Activated CD4-positive, alpha-beta memory T cell treated with anti-CD3 and anti-CD28 coated beads, Interleukin-2, amount 10 ng/mL, durations not matched to agents 7 days and 5 days (primary cell): Measurements from ENCODE around the gene FNDC5. TPM values are rescaled to one million over a fixed set of nuclear protein-coding genes. Genes with fewer than 3 reads are reported as not detected.
"Not testable (repeated sequence)": the region's sequence is repeated elsewhere in the genome, so short reads cannot be mapped to it uniquely, and the experiment has no call there.

ENCODE experiments used
- CTCF ChIA-PET: fragments of 350-600 bp; sonication (Branson Sonifier 250); formaldehyde crosslinking; loops from one replicate; lab custom pipeline; 2021; ENCODE audit warnings: antibody characterized with exemption, inconsistent platforms; lab: Charles Lee
- POLR2A ChIA-PET: fragments of 350-600 bp; sonication (Branson Sonifier 250); formaldehyde crosslinking; loops from one replicate; lab custom pipeline; 2021; ENCODE audit warnings: antibody characterized with exemption; lab: Charles Lee
- DNase-seq: peaks from one replicate; pipeline ENCODE4 v3.0.0-alpha.2; 2020
- H3K27ac Mint-ChIP-seq: one replicate; pipeline ENCODE4 v1.8.0; 2021; ENCODE audit warnings: mild to moderate bottlenecking, mixed read lengths
- H3K27me3 Mint-ChIP-seq: one replicate; pipeline ENCODE4 v1.8.0; 2021; ENCODE audit warnings: mixed read lengths
- H3K36me3 Mint-ChIP-seq: one replicate; pipeline ENCODE4 v1.8.0; 2021; ENCODE audit warnings: low read depth, mixed read lengths
- H3K4me1 Mint-ChIP-seq: one replicate; pipeline ENCODE4 v1.8.0; 2021; ENCODE audit warnings: mixed read lengths
- H3K4me3 Mint-ChIP-seq: one replicate; pipeline ENCODE4 v1.8.0; 2021; ENCODE audit warnings: mild to moderate bottlenecking, mixed read lengths
- H3K9me3 Mint-ChIP-seq: one replicate; pipeline ENCODE4 v1.8.0; 2021; ENCODE audit warnings: mixed read lengths
- total RNA-seq, 2 experiments: library from RNA; stranded (reverse); gene quantifications; one replicate each; pipeline ENCODE4 v1.2.3, GENCODE V29; 2021

Gene FNDC5
- not detected for total RNA-seq

DNA sequence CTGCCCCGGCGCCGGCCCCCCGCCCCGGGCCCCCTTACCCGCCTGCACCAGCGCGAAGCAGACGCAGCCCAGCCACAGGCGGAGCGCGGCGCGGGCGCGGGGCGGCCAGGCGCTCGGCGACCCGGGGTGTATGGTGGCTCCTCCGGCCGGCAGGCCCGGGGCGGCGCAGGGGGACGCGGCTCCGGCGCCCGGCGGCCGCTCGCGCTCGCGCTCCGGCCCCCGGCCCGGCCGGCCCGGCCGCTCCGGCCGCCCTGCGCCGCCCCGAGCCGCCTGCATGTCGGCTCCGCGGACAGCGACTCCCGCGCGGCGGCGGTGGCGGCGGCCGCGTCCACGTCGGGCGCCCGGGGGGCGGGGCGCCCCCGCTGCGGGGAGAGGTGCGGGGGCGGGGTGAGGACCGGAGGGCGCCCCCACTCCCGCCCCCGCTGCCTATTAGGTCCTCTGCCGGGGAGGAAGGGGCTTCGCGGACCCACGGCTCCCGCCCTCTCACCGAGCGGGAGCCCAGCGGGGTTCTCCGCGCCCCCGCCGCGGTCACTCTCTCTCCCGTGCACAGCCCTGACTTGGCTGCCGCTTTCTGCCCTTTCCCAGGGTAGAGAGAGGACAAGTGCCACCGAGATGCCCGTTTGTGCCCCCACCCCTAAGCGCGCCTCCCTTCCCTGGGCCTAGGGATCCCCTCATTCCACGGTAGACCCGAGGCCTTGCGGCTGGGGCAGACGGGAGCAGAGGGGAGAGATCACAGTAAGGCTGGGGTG, at the start of gene FNDC5:
Gene FNDC5, minus strand, starts transcription at position 298 of the 749 bp plus-strand sequence.
- H3K27me3 Mint-ChIP-seq, result peaks cover 48% of the 10 kb centered on the region
- peaks cover 18% of the 10 kb centered on the region for H3K4me1 Mint-ChIP-seq
- ChIA-PET CTCF (interaction anchor here (0.6 to 2.7 kb wide), 8 partner anchors 11 to 521 kb away, joined by 3 to 32 read pairs (median 4); no protein-coding TSS in a partner anchor), POLR2A (no interaction called here)
- H3K36me3 Mint-ChIP-seq, result no peaks in the 10 kb centered on the region
- DNase-seq, result no peak
- H3K9me3 Mint-ChIP-seq, result no peaks in the 10 kb centered on the region
- H3K4me3 Mint-ChIP-seq, result no peak within 1 kb of the TSS
- no peak within 1 kb of the TSS for H3K27ac Mint-ChIP-seq

DNA sequence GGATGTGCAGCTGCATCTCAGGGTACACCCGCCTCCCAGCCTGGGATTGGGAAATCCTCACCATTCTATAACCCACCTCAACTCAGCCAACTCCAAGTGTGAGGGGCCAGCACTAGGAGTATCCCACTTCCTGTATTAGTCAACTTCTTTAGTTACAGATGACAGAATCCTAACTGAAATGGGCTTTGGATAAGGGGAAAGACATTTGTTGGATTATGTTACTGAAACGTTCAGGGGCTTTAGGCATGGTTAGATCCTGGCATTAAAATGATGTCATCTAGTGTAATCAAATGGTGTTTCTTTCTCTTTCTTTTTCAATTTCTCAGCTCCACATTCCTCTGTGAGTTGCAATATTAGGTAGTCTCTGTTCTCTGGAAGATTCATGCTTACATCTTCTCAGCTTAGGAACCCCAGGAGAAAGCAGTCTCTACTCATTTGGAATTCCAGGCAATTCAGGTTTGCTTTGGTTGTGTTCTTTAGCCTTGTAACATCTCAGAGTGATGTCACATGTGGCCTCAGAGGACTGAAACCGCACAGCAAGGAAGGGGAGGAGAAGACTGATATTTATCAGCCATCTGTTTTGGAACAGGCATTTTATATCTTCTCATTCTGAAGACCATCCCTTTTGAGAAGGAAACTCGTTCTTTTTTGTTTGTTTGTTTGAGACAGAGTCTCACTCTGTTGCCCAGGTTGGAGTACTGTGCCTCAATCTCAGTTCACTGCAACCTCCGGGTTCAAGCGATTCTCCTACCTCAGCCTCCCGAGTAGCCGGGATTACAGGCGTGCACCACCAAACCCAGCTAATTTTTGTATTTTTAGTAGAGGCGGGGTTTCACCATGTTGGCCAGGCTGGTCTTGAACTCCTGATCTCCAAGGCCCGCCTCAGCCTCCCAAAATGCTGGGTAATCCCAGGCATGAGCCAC, 49.4 kb upstream of the FNDC5 start:
- Mint-ChIP-seq H3K27me3 (peaks cover 48% of the 10 kb centered on the region), H3K4me1 (peaks cover 28% of the 10 kb centered on the region), H3K36me3 (no peaks in the 10 kb centered on the region), H3K9me3 (no peaks in the 10 kb centered on the region), H3K27ac (no peak overlapping the region), H3K4me3 (no peak overlapping the region)
- no peak for DNase-seq
- CTCF ChIA-PET, result interaction anchor here (1.9 kb wide), 1 partner anchor 27 kb away, joined by 6 read pairs; no protein-coding TSS in a partner anchor
- POLR2A ChIA-PET, result interaction anchor here (1.0 kb wide), 1 partner anchor 111 kb away, joined by 3 read pairs; no protein-coding TSS in a partner anchor

GRCh38 chr1:32918179-32918578, 47.5 kb upstream of the FNDC5 start:
- Mint-ChIP-seq H3K27ac (no peak overlapping the region), H3K27me3 (peaks cover 41% of the 10 kb centered on the region), H3K36me3 (no peaks in the 10 kb centered on the region), H3K9me3 (no peaks in the 10 kb centered on the region), H3K4me3 (no peak overlapping the region), H3K4me1 (peaks cover 22% of the 10 kb centered on the region)
- POLR2A ChIA-PET, result no interaction called here
- DNase-seq, result no peak
- CTCF ChIA-PET, result interaction anchor here (1.7 kb wide), 1 partner anchor 26 kb away, joined by 3 read pairs; no protein-coding TSS in a partner anchor

GRCh38 chr1:32917521-32917920, 46.8 kb upstream of the FNDC5 start:
- POLR2A ChIA-PET, result no interaction called here
- no peak overlapping the region for H3K27ac Mint-ChIP-seq
- CTCF ChIA-PET, result interaction anchor here (1.7 kb wide), 1 partner anchor 25 kb away, joined by 3 read pairs; no protein-coding TSS in a partner anchor
- H3K27me3 Mint-ChIP-seq, result peaks cover 37% of the 10 kb centered on the region
- no peaks in the 10 kb centered on the region for H3K36me3 Mint-ChIP-seq
- no peaks in the 10 kb centered on the region for H3K9me3 Mint-ChIP-seq
- peaks cover 22% of the 10 kb centered on the region for H3K4me1 Mint-ChIP-seq
- H3K4me3 Mint-ChIP-seq, result no peak overlapping the region
- peak; percentile 54 for DNase-seq

DNA sequence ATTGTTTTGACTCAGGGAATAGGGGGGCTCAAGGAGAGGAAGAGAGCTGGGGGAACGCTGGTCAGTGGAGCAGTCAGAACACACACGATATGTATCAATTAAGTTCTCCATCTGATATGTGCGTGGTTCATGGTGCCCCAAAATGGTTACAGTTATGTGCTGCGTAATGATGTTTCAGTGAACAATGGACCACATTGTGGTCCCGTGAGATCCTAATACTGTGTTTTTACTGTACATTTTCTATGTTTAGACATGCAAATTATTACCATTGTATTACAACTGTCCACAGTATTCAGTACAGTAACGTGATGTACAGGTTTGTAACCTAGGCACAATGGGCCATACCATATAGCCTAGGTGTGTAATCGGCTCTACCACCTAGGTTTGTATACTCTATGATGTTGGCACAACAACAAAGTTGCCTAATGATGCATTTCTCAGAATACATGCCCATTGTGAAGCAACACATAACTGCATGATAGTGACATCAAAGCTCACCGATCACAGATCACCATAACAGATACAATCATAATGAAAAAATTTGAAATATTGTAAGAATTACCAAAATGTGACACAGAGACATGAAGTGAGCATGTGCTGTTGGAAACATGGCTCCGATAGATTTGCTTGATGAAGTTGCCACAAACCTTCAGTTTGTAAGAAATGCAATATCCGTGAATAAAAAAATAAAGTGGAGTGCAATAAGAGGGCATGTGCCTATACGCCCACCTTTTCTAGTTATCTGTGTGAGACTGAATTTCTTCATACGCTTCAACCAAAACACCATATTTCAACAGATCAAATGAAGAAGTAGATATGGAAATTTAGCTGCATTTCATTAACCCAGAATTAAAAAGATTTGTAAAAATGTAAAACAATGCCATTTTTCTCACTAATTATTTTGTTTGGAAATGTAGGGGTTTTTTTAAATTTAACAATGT, 45.3 kb upstream of the FNDC5 start:
- no peak overlapping the region for H3K4me3 Mint-ChIP-seq
- CTCF ChIA-PET, result no interaction called here
- DNase-seq, result no peak
- no peaks in the 10 kb centered on the region for H3K9me3 Mint-ChIP-seq
- POLR2A ChIA-PET, result no interaction called here
- H3K27me3 Mint-ChIP-seq, result peaks cover 30% of the 10 kb centered on the region
- H3K4me1 Mint-ChIP-seq, result peaks cover 22% of the 10 kb centered on the region
- no peak overlapping the region for H3K27ac Mint-ChIP-seq
- no peaks in the 10 kb centered on the region for H3K36me3 Mint-ChIP-seq

DNA sequence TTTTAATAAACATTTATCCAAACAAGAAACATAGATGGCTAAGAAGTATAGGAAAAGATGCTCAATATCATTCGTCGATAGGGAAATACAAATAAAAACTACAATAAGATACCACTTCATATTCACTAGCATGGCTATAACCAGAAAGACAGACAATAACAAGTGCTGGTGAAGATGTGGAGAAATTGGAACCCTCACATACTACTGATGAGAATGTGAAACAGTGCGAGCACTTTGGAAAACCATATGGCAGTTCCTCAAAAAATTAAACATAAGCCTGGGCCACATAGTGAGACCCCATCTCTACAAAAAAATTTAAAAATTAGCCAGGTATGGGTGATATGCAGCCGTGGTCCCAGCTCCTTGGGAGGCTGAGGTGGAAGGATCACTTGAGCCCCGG, 39.6 kb upstream of the FNDC5 start:
- CTCF ChIA-PET, result interaction anchor here (0.9 kb wide), 1 partner anchor 18 kb away, joined by 3 read pairs; no protein-coding TSS in a partner anchor
- H3K4me3 Mint-ChIP-seq, result no peak overlapping the region
- H3K27ac Mint-ChIP-seq, result no peak overlapping the region
- POLR2A ChIA-PET, result no interaction called here
- no peaks in the 10 kb centered on the region for H3K4me1 Mint-ChIP-seq
- DNase-seq, result no peak
- peaks cover 25% of the 10 kb centered on the region for H3K27me3 Mint-ChIP-seq
- H3K9me3 Mint-ChIP-seq, result no peaks in the 10 kb centered on the region
- no peaks in the 10 kb centered on the region for H3K36me3 Mint-ChIP-seq

DNA sequence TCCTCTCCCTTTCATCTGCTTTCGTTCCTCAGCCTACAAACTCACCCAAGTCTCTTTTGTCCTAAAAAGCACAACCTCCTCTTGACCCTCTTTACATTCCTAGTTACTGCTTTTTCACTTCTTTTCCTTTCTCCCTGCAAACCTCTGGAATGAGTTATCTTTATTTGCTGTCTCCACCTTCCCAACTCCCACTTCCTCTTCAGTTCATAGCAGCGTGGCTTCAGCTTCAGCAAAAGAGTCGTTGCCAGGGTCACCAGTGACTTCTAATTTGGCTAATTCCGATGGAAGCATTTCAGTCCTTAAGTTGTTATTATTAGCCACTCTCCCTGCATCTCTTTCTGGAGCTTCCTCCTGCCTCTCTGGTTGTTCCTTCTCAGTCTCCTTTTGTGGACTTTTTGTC, 36.7 kb upstream of the FNDC5 start:
- no peaks in the 10 kb centered on the region for H3K36me3 Mint-ChIP-seq
- no peak overlapping the region for H3K27ac Mint-ChIP-seq
- no peaks in the 10 kb centered on the region for H3K4me1 Mint-ChIP-seq
- ChIA-PET CTCF (interaction anchor here (1.1 to 1.8 kb wide), 3 partner anchors 14 to 43 kb away, joined by 3 to 5 read pairs (median 5); no protein-coding TSS in a partner anchor), POLR2A (no interaction called here)
- no peaks in the 10 kb centered on the region for H3K9me3 Mint-ChIP-seq
- peaks cover 32% of the 10 kb centered on the region for H3K27me3 Mint-ChIP-seq
- no peak overlapping the region for H3K4me3 Mint-ChIP-seq
- DNase-seq, result no peak

DNA sequence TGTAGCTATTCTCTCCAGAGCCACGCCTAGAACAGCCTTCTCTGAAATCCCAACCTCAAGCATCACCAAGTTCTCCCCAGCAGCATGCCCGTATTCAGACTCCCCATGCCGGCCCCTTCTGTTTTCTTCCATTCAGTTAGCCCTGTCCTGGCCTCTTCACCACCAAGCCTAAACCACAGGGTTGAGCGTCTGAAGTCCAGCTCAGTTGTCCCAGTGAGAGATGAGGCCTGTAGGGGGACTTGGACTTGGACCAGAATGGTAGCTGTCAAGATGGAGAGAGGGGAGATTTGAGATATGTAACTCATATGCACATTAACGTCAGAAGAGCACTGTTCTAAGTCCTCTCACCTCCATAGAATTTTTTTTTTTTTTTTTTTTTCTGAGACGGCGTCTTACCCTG, 35.9 kb upstream of the FNDC5 start:
- Mint-ChIP-seq H3K9me3 (no peaks in the 10 kb centered on the region), H3K27ac (no peak overlapping the region), H3K4me3 (no peak overlapping the region), H3K4me1 (peaks cover 4% of the 10 kb centered on the region), H3K27me3 (peaks cover 39% of the 10 kb centered on the region), H3K36me3 (no peaks in the 10 kb centered on the region)
- no peak for DNase-seq
- ChIA-PET CTCF (interaction anchor here (1.1 to 1.3 kb wide), 2 partner anchors 13 to 43 kb away, joined by 3 to 5 read pairs; no protein-coding TSS in a partner anchor), POLR2A (no interaction called here)

- CTCF ChIA-PET, result not testable (repeated sequence)
These were observed 34.9 kb upstream of the FNDC5 start for GRCh38 chr1:32905588-32905987.

DNA sequence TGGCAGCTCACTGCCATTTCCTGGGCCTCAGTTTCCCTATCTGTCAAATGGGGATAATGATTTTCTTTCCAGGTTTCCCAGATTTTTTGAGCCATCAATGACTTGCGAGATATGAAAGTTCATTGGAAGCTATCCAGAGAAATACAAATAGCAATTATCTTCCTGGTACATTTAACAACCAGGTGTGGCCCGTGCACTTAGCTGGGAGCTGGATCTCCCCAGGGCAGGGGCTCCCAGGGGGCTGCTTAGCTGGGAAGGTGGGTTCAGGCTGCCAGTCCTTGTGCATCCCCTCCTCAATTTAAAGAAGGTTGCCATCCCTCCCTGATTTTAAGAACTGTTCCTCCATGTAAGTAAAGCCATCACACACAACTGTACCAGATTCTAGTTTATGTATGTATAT, 34.1 kb upstream of the FNDC5 start:
- H3K27ac Mint-ChIP-seq, result no peak overlapping the region
- ChIA-PET CTCF (no interaction called here), POLR2A (no interaction called here)
- H3K9me3 Mint-ChIP-seq, result no peaks in the 10 kb centered on the region
- no peak for DNase-seq
- no peak overlapping the region for H3K4me3 Mint-ChIP-seq
- peaks cover 10% of the 10 kb centered on the region for H3K4me1 Mint-ChIP-seq
- no peaks in the 10 kb centered on the region for H3K36me3 Mint-ChIP-seq
- H3K27me3 Mint-ChIP-seq, result peaks cover 45% of the 10 kb centered on the region

More at GRCh38 chr1:32905588-32905987, 34.9 kb upstream of the FNDC5 start:
- H3K9me3 Mint-ChIP-seq, H3K4me1 Mint-ChIP-seq, H3K4me3 Mint-ChIP-seq, DNase-seq, H3K36me3 Mint-ChIP-seq, H3K27ac Mint-ChIP-seq, POLR2A ChIA-PET: not testable (repeated sequence)
- H3K27me3 Mint-ChIP-seq, result peaks cover 44% of the 10 kb centered on the region

- Mint-ChIP-seq H3K4me1 (peaks cover 10% of the 10 kb centered on the region), H3K27me3 (peaks cover 47% of the 10 kb centered on the region), H3K4me3 (no peak overlapping the region), H3K27ac (no peak overlapping the region), H3K36me3 (no peaks in the 10 kb centered on the region), H3K9me3 (no peaks in the 10 kb centered on the region)
- CTCF ChIA-PET, result interaction anchor here (1.1 kb wide), 1 partner anchor 12 kb away, joined by 4 read pairs; no protein-coding TSS in a partner anchor
- no peak for DNase-seq
- POLR2A ChIA-PET, result no interaction called here
These were observed 33.5 kb upstream of the FNDC5 start for GRCh38 chr1:32903991-32904785.
